Neuronal stem cell (in vitro differentiated cells): ENCODE results near the gene APOBEC4.

ENCODE experiments used
- DNase-seq: peaks from one replicate; pipeline ENCODE4 v3.0.0-alpha.2; 2013; ENCODE audit warnings: low spot score
- H2AFZ ChIP-seq: one replicate; pipeline ENCODE4 v1.6.1; 2013; ENCODE audit warnings: mild to moderate bottlenecking, low read length, inconsistent platforms
- H2AK5ac ChIP-seq: 2 replicates; pipeline ENCODE4 v1.6.1; 2013; ENCODE audit warnings: low read depth, mild to moderate bottlenecking, inconsistent platforms, low read length, moderate library complexity, mixed read lengths
- H2BK120ac ChIP-seq: 2 replicates; pipeline ENCODE4 v1.6.1; 2013; ENCODE audit warnings: low read depth, mild to moderate bottlenecking, inconsistent platforms, low read length, moderate library complexity, mixed read lengths
- H2BK12ac ChIP-seq: one replicate; pipeline ENCODE4 v1.6.1; 2013; ENCODE audit warnings: low read length, inconsistent platforms
- H2BK15ac ChIP-seq: 2 replicates; pipeline ENCODE4 v1.6.1; 2013; ENCODE audit warnings: mild to moderate bottlenecking, low read length, inconsistent platforms, mixed read lengths
- H2BK5ac ChIP-seq: one replicate; pipeline ENCODE4 v1.6.1; 2013; ENCODE audit warnings: inconsistent platforms, mild to moderate bottlenecking, low read length, moderate library complexity
- H3K14ac ChIP-seq: one replicate; pipeline ENCODE4 v1.6.1; 2013; ENCODE audit warnings: low read length, inconsistent platforms
- H3K18ac ChIP-seq: 2 replicates; pipeline ENCODE4 v1.6.1; 2013; ENCODE audit warnings: low read length, inconsistent platforms
- H3K23ac ChIP-seq: 2 replicates; pipeline ENCODE4 v1.6.1; 2013; ENCODE audit warnings: low read depth, mild to moderate bottlenecking, mixed read lengths, low read length, inconsistent platforms; ENCODE audit not compliant: poor library complexity
- H3K27ac ChIP-seq: replicated peaks from 3 replicates; pipeline ENCODE4 v1.5.1; 2013; ENCODE audit warnings: low read length, inconsistent platforms
- H3K27me3 ChIP-seq, 3 experiments: 2 replicates each; pipeline ENCODE4 v1.6.1; 2013; ENCODE audit warnings: low read length in 3 of 3, mild to moderate bottlenecking in 2 of 3, inconsistent platforms in 1 of 3, low read depth in 1 of 3, mixed read lengths in 1 of 3, moderate library complexity in 1 of 3; ENCODE audit not compliant: control insufficient read depth in 3 of 3, insufficient read depth in 3 of 3
- H3K36me3 ChIP-seq, 2 donors: replicated peaks in 1 of 2; 2 replicates each; pipeline ENCODE4 v1.6.1; 2013; ENCODE audit warnings: low read length in 2 of 2; ENCODE audit not compliant: control insufficient read depth in 2 of 2, insufficient read depth in 2 of 2
- H3K4ac ChIP-seq: 2 replicates; pipeline ENCODE4 v1.6.1; 2013; ENCODE audit warnings: inconsistent platforms, mild to moderate bottlenecking, low read length, moderate library complexity
- H3K4me1 ChIP-seq, 2 donors: 1 replicate in 1 of 2; 2 replicates in 1 of 2; pipeline ENCODE4 v1.6.1; 2013; ENCODE audit warnings: low read length in 2 of 2, low read depth in 1 of 2; ENCODE audit not compliant: control insufficient read depth in 2 of 2, insufficient read depth in 1 of 2
- H3K4me2 ChIP-seq: one replicate; pipeline ENCODE4 v1.6.1; 2013; ENCODE audit warnings: mild to moderate bottlenecking, low read length, inconsistent platforms; ENCODE audit not compliant: insufficient read depth, poor library complexity, severe bottlenecking
- H3K4me3 ChIP-seq, 2 donors: 2 replicates each; pipeline ENCODE4 v1.5.1; 2013; ENCODE audit warnings: low read length in 2 of 2, mild to moderate bottlenecking in 2 of 2, inconsistent platforms in 1 of 2, moderate library complexity in 1 of 2
- H3K79me1 ChIP-seq: one replicate; pipeline ENCODE4 v1.6.1; 2013; ENCODE audit warnings: low read depth, mild to moderate bottlenecking, inconsistent platforms, low read length, moderate library complexity
- H3K9ac ChIP-seq: one replicate; pipeline ENCODE4 v1.6.1; 2013; ENCODE audit warnings: mild to moderate bottlenecking, low read depth, low read length, inconsistent platforms; ENCODE audit not compliant: poor library complexity
- H3K9me3 ChIP-seq, 2 donors: replicated peaks in 1 of 2; 2 replicates each; pipeline versions ENCODE3 to v1.6.1; 2013; ENCODE audit warnings: low read length in 2 of 2, mild to moderate bottlenecking in 2 of 2, inconsistent platforms in 1 of 2, low read depth in 1 of 2, mixed read lengths in 1 of 2, moderate library complexity in 1 of 2; ENCODE audit not compliant: control insufficient read depth in 2 of 2, insufficient read depth in 1 of 2
- H4K8ac ChIP-seq: one replicate; pipeline ENCODE4 v1.6.1; 2013; ENCODE audit warnings: low read depth, mild to moderate bottlenecking, inconsistent platforms, low read length, moderate library complexity
- H4K91ac ChIP-seq: one replicate; pipeline ENCODE4 v1.6.1; 2013; ENCODE audit warnings: low read length, low read depth, mild to moderate bottlenecking, inconsistent platforms; ENCODE audit not compliant: poor library complexity
- whole genome bisulfite sequencing, 2 donors: extraction: QIAGEN DNeasy Blood & Tissue Kit; methylation state at CpG; one replicate each; pipeline ENCODE4 v1.1.7; 2013; ENCODE audit warnings: missing lambda C conversion rate in 2 of 2, mixed read lengths in 1 of 2; ENCODE audit not compliant: insufficient read length in 2 of 2, insufficient replicate concordance in 1 of 2; ENCODE audit errors: extremely low coverage in 2 of 2; 5-methylcytosine and 5-hydroxymethylcytosine counted together

The APOBEC4 gene

GRCh38 chr1:183694066-183694465 is 41.0 kb upstream of the APOBEC4 start:
- no peak for DNase-seq
- Histone ChIP-seq H3K4me3 (no peak overlapping the region), H2BK15ac (no peak overlapping the region), H3K4me1 (no peaks in the 10 kb centered on the region), H4K91ac (no peak overlapping the region), H3K9me3 (no peaks in the 10 kb centered on the region), H3K23ac (no peak overlapping the region), H3K18ac (no peak overlapping the region), H3K27me3 (no peaks in the 10 kb centered on the region), H2BK120ac (no peak overlapping the region), H3K4me2 (no peak overlapping the region), H2BK12ac (no peak overlapping the region), H3K14ac (no peak overlapping the region), H2BK5ac (no peak overlapping the region), H4K8ac (no peak overlapping the region), H3K36me3 (no peaks in the 10 kb centered on the region), H3K27ac (no peak overlapping the region), H2AFZ (no peak overlapping the region), H3K79me1 (no peaks in the 10 kb centered on the region), H3K9ac (no peak overlapping the region), H3K4ac (no peak overlapping the region), H2AK5ac (no peak overlapping the region)
- no CpG with 5 or more reads among the region's 1 CpG for WGBS, 2 donors

- Histone ChIP-seq H3K18ac (no peak overlapping the region), H3K4me2 (no peak overlapping the region), H4K91ac (no peak overlapping the region), H3K9me3 (no peaks in the 10 kb centered on the region), H3K27ac (no peak overlapping the region), H2AFZ (no peak overlapping the region), H3K4ac (no peak overlapping the region), H2BK120ac (no peak overlapping the region), H3K36me3 (no peaks in the 10 kb centered on the region), H3K27me3 (no peaks in the 10 kb centered on the region), H3K4me3 (no peak overlapping the region), H3K79me1 (no peaks in the 10 kb centered on the region), H2BK12ac (no peak overlapping the region), H3K23ac (no peak overlapping the region), H3K9ac (no peak overlapping the region), H2BK5ac (no peak overlapping the region), H4K8ac (no peak overlapping the region), H3K4me1 (no peaks in the 10 kb centered on the region), H2AK5ac (no peak overlapping the region), H2BK15ac (no peak overlapping the region), H3K14ac (no peak overlapping the region)
- DNase-seq: no peak
Measured at GRCh38 chr1:183693521-183693920, 40.4 kb upstream of the APOBEC4 start.

GRCh38 chr1:183689762-183690204 is 36.7 kb upstream of the APOBEC4 start:
- Histone ChIP-seq H3K36me3 (no peaks in the 10 kb centered on the region), H4K91ac (no peak overlapping the region), H3K18ac (no peak overlapping the region), H3K4me1 (peaks cover 1 to 4% of the 10 kb centered on the region in 2 donors), H3K4me2 (no peak overlapping the region), H2BK15ac (no peak overlapping the region), H2BK5ac (no peak overlapping the region), H3K27ac (no peak overlapping the region), H4K8ac (no peak overlapping the region), H3K27me3 (no peaks in the 10 kb centered on the region), H3K9me3 (no peaks in the 10 kb centered on the region), H2AFZ (no peak overlapping the region), H3K23ac (no peak overlapping the region), H2AK5ac (no peak overlapping the region), H3K79me1 (no peaks in the 10 kb centered on the region), H2BK12ac (no peak overlapping the region), H3K9ac (no peak overlapping the region), H3K4me3 (no peak overlapping the region), H3K14ac (no peak overlapping the region), H2BK120ac (no peak overlapping the region), H3K4ac (no peak overlapping the region)
- DNase-seq: no peak

GRCh38 chr1:183688341-183689060 is 35.4 kb upstream of the APOBEC4 start:
- no peak overlapping the region for H3K9ac ChIP-seq
- H2BK15ac ChIP-seq: no peak overlapping the region
- no peak overlapping the region for H2BK12ac ChIP-seq
- H2BK120ac ChIP-seq: no peak overlapping the region
- H3K4me3 ChIP-seq: no peak overlapping the region
- no peaks in the 10 kb centered on the region for H3K79me1 ChIP-seq
- H3K23ac ChIP-seq: no peak overlapping the region
- no peak for DNase-seq
- H3K27ac ChIP-seq: no peak overlapping the region
- H3K27me3 ChIP-seq: no peaks in the 10 kb centered on the region
- H3K36me3 ChIP-seq: no peaks in the 10 kb centered on the region
- H3K4ac ChIP-seq: no peak overlapping the region
- no peak overlapping the region for H4K8ac ChIP-seq
- no peak overlapping the region for H3K4me2 ChIP-seq
- H3K9me3 ChIP-seq: no peaks in the 10 kb centered on the region
- no peak overlapping the region for H2AFZ ChIP-seq
- H2BK5ac ChIP-seq: no peak overlapping the region
- no peak overlapping the region for H4K91ac ChIP-seq
- H2AK5ac ChIP-seq: no peak overlapping the region
- WGBS, 2 donors: no CpG with 5 or more reads among the region's 2 CpGs
- H3K14ac ChIP-seq: no peak overlapping the region
- no peak overlapping the region for H3K18ac ChIP-seq
- peaks cover 1 to 4% of the 10 kb centered on the region in 2 donors for H3K4me1 ChIP-seq
